PC-9 (cell line): ENCODE data around the gene ELP1. TPM values are rescaled to one million over a fixed set of nuclear protein-coding genes. Genes with fewer than 3 reads are reported as not detected.
"Not testable (repeated sequence)": the region's sequence is repeated elsewhere in the genome, so short reads cannot be mapped to it uniquely, and the experiment has no call there.

Experiments
- BruUV-seq: library from RNA; stranded (reverse); fragments of 400-500 nt; replicated peaks from 2 replicates; lab custom pipeline; 2021; lab: Mats Ljungman, UMichigan
- CTCF ChIA-PET: fragments of 300-600 bp; sonication (Branson Sonifier 250); formaldehyde crosslinking; loops from one replicate; lab custom pipeline; 2022; ENCODE audit warnings: antibody characterized with exemption; lab: Charles Lee
- POLR2A ChIA-PET: fragments of 300-600 bp; sonication (Branson Sonifier 250); formaldehyde crosslinking; loops from one replicate; lab custom pipeline; 2022; ENCODE audit warnings: antibody characterized with exemption; ENCODE audit not compliant: unreplicated experiment; lab: Charles Lee
- DNase-seq, 2 experiments: peaks; one replicate each; pipeline versions ENCODE4 v3.0.0 to v3.0.0-alpha.2; 2015 to 2022; ENCODE audit warnings: mixed read lengths in 1 of 2
- H2AFZ ChIP-seq: fragments of 200-600 bp; sonication (generic); 2 replicates; pipeline ENCODE4 v1.8.1; 2017; ENCODE audit warnings: antibody characterized with exemption
- H3F3A ChIP-seq: fragments of 200-600 bp; sonication (generic); 2 replicates; pipeline ENCODE4 v1.8.1; 2017; ENCODE audit warnings: antibody characterized with exemption, mild to moderate bottlenecking, low read depth; ENCODE audit not compliant: insufficient read depth
- H3K27ac ChIP-seq: fragments of 200-600 bp; sonication (generic); 2 replicates; pipeline ENCODE4 v1.6.1; 2016; ENCODE audit warnings: mixed run types
- H3K27me3 ChIP-seq: fragments of 200-600 bp; sonication (generic); 2 replicates; pipeline ENCODE4 v1.6.1; 2016; ENCODE audit warnings: low read depth, mixed run types; ENCODE audit not compliant: insufficient read depth
- H3K36me3 ChIP-seq: fragments of 200-600 bp; sonication (generic); 2 replicates; pipeline ENCODE4 v1.6.1; 2016; ENCODE audit warnings: low read depth, mixed run types
- H3K4me1 ChIP-seq: fragments of 200-600 bp; sonication (generic); replicated peaks from 2 replicates; pipeline ENCODE4 v1.6.1; 2016; ENCODE audit warnings: mixed run types; ENCODE audit not compliant: insufficient read depth
- H3K4me2 ChIP-seq: fragments of 200-600 bp; sonication (generic); 2 replicates; pipeline ENCODE4 v1.6.1; 2017; ENCODE audit warnings: mixed run types
- H3K4me3 ChIP-seq: fragments of 200-600 bp; sonication (generic); 2 replicates; pipeline ENCODE4 v1.6.1; 2016; ENCODE audit warnings: mixed run types
- H3K79me2 ChIP-seq: fragments of 200-600 bp; sonication (generic); 2 replicates; pipeline ENCODE4 v1.6.1; 2017; ENCODE audit warnings: low read depth, mixed run types
- H3K9me2 ChIP-seq: fragments of 200-600 bp; sonication (generic); 2 replicates; pipeline ENCODE4 v1.8.1; 2017; ENCODE audit warnings: mild to moderate bottlenecking; ENCODE audit not compliant: insufficient read depth
- H3K9me3 ChIP-seq: fragments of 200-600 bp; sonication (generic); 2 replicates; pipeline ENCODE4 v1.8.1; 2016; ENCODE audit warnings: low read depth; ENCODE audit not compliant: insufficient read depth
- H4K20me1 ChIP-seq: fragments of 200-600 bp; sonication (generic); 2 replicates; pipeline ENCODE4 v1.8.1; 2017; ENCODE audit not compliant: insufficient read depth
- EZH2 ChIP-seq: fragments of 200-600 bp; sonication (generic); IDR thresholded peaks from 2 replicates; pipeline ENCODE4 v1.8.0; 2017; ENCODE audit warnings: antibody characterized with exemption, low read depth
- intact Hi-C: fragments of 100-400 bp; cut with micrococcal nuclease; formaldehyde crosslinking; loops from one replicate; pipeline ENCODE4 v1.10.0; 2022; ENCODE audit not compliant: unreplicated experiment
- total RNA-seq: library from RNA; stranded (reverse); gene quantifications from 2 replicates; pipeline ENCODE4 v1.2.3, GENCODE V29; 2021
- TF ChIP-seq, protein P1 (sequence below): fragments of 200-600 bp; sonication (generic); conservative IDR thresholded peaks from 2 replicates; pipeline ENCODE4 v1.6.1; 2017; ENCODE audit warnings: mixed run types, antibody characterized with exemption, mild to moderate bottlenecking, moderate library complexity

Gene ELP1
- total RNA-seq, 1 experiment from 2014 or later: 35.1 TPM

DNA sequence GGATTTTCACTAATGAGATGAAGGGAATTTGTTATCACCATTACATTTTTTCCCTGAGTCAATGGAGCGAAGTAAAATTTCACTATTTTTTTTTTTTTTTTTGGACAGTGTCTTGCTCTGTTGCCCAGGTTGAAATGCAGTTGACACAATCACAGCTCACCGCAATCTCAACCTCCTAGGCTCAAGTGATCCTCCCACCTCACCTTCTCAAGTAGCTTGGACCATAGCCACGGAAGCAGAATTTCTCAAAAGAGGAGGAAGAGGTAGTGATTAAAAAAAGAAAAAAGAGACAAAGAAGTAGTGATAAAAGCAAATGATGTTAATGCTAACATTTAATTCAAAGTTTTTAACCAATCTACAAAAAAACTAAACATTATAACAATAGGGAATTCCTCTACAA, 29.8 kb downstream of the ELP1 start:
- TF ChIP-seq, protein P1, sequence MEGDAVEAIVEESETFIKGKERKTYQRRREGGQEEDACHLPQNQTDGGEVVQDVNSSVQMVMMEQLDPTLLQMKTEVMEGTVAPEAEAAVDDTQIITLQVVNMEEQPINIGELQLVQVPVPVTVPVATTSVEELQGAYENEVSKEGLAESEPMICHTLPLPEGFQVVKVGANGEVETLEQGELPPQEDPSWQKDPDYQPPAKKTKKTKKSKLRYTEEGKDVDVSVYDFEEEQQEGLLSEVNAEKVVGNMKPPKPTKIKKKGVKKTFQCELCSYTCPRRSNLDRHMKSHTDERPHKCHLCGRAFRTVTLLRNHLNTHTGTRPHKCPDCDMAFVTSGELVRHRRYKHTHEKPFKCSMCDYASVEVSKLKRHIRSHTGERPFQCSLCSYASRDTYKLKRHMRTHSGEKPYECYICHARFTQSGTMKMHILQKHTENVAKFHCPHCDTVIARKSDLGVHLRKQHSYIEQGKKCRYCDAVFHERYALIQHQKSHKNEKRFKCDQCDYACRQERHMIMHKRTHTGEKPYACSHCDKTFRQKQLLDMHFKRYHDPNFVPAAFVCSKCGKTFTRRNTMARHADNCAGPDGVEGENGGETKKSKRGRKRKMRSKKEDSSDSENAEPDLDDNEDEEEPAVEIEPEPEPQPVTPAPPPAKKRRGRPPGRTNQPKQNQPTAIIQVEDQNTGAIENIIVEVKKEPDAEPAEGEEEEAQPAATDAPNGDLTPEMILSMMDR: no peak
- no peak for TF ChIP-seq EZH2
- DNase-seq: no peak
- Histone ChIP-seq H3F3A (no peaks in the 10 kb centered on the region), H3K36me3 (peaks cover 26% of the 10 kb centered on the region), H3K27ac (no peak overlapping the region), H3K9me3 (no peaks in the 10 kb centered on the region), H3K9me2 (no peaks in the 10 kb centered on the region), H4K20me1 (no peaks in the 10 kb centered on the region), H3K4me2 (no peak overlapping the region), H3K27me3 (no peaks in the 10 kb centered on the region), H3K79me2 (no peaks in the 10 kb centered on the region), H3K4me1 (no peaks in the 10 kb centered on the region), H3K4me3 (no peak overlapping the region), H2AFZ (no peak overlapping the region)
- ChIA-PET CTCF (no interaction called here), POLR2A (no interaction called here)
- BruUV-seq: no TSS peak
- intact Hi-C loops: no loop called here

DNA sequence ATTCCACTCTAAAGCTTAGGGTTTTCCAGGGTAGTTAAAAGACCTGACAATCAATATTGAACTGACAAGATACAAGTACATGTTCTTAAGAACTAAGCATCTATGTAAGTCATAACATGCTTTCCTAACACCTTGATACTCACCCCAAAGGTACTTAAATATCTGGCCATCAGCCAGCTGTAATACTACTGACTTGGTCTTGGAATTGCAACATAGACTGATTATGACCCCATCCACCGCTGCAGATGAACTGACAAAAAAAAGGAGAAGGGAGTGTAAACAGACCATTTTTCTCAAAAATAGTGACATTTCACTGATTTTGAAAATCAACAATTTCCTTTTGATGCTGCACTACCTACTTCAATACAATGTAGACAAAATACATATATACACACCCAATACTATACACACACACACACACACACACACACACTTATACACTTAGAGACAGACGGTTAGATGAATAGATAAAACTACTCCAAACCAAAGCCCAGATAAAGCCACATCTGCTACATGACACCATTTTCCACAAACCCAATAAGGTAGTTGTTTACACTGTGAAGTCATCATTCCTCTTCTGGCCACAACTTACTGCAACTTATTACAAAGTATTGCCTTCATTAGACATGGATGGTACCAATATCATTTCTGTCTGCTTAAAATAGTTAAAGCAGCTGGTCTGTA, 30.4 kb downstream of the ELP1 start:
- no peaks in the 10 kb centered on the region for H3K9me3 ChIP-seq
- intact Hi-C loops: no loop called here
- no peak overlapping the region for H3K4me3 ChIP-seq
- peaks cover 26% of the 10 kb centered on the region for H3K36me3 ChIP-seq
- H3K4me1 ChIP-seq: no peaks in the 10 kb centered on the region
- no TSS peak for BruUV-seq
- no peaks in the 10 kb centered on the region for H3K9me2 ChIP-seq
- no peaks in the 10 kb centered on the region for H3F3A ChIP-seq
- H2AFZ ChIP-seq: no peak overlapping the region
- no peaks in the 10 kb centered on the region for H3K79me2 ChIP-seq
- ChIA-PET POLR2A (no interaction called here), CTCF (no interaction called here)
- TF ChIP-seq EZH2: no peak
- TF ChIP-seq, protein P1: no peak
- no peak for DNase-seq
- no peaks in the 10 kb centered on the region for H4K20me1 ChIP-seq
- H3K27me3 ChIP-seq: no peaks in the 10 kb centered on the region
- no peak overlapping the region for H3K27ac ChIP-seq
- no peak overlapping the region for H3K4me2 ChIP-seq

DNA sequence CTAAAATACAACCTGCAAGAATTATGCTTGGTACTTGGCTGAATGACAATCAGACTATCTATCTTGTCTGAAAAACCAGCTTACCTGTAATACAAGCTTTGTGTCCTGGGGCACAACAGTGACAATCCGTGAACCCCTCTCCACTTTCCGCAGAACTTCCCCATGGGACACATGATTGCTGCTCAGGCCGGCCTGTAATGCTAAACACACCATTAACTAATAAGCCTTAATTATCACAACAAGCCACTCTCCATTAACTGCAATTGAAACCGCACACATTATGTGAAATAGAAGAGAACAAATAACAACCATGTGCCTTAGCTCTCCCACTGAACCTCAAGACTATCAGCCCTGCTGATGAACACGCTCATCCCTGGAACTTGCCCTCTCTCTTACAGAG, 33.7 kb downstream of the ELP1 start:
- no peak overlapping the region for H3K4me2 ChIP-seq
- H3F3A ChIP-seq: no peaks in the 10 kb centered on the region
- no peak overlapping the region for H3K4me3 ChIP-seq
- H3K4me1 ChIP-seq: no peaks in the 10 kb centered on the region
- ChIA-PET POLR2A (interaction anchor here (0.7 kb wide), 1 partner anchor 12 kb away, joined by 3 read pairs; no protein-coding TSS in a partner anchor), CTCF (interaction anchor here (0.7 kb wide), 1 partner anchor 444 kb away, joined by 3 read pairs; no protein-coding TSS in a partner anchor)
- H4K20me1 ChIP-seq: no peaks in the 10 kb centered on the region
- peaks cover 24% of the 10 kb centered on the region for H3K36me3 ChIP-seq
- no peaks in the 10 kb centered on the region for H3K9me3 ChIP-seq
- no peaks in the 10 kb centered on the region for H3K27me3 ChIP-seq
- BruUV-seq: no TSS peak
- H3K79me2 ChIP-seq: no peaks in the 10 kb centered on the region
- intact Hi-C loops: no loop called here
- H3K9me2 ChIP-seq: no peaks in the 10 kb centered on the region
- TF ChIP-seq EZH2: no peak
- TF ChIP-seq, protein P1: no peak
- H3K27ac ChIP-seq: no peak overlapping the region
- H2AFZ ChIP-seq: no peak overlapping the region
- no peak for DNase-seq

DNA sequence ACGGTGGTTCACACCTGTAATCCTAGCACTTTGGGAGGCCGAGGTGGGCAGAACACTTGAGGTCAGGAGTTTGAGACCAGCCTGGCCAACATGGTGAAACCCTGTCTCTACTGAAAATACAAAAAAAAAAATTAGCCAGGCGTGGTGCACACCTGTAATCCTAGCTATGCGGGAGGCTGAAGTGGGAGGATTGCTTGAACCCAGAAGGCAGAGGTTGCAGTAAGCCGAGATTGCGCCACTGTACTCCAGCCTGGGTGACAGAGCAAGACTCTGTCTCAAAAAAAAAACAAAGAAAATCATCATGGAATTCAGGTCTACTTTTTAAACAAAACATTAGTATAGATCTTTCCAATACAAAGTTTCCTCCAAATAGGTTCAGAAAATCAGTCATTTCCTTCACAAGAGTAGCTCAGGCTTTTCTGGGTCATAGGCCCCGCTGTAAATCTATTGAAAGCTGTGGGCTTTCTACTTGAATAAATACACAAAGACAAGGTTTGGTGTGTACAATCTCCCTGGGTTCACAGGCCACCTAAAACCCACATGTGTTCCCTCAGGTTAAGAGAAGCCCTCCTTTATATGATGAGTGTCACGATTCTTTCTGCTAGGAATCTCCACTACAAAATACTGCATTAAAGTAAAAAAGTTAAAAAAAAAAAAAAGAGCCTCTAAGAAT, 34.8 kb downstream of the ELP1 start:
- intact Hi-C loops, H3K4me2 ChIP-seq, H3K4me3 ChIP-seq, H3K4me1 ChIP-seq, H3K9me3 ChIP-seq, H4K20me1 ChIP-seq, H3K27me3 ChIP-seq, H3K9me2 ChIP-seq, H2AFZ ChIP-seq, H3K79me2 ChIP-seq, BruUV-seq, H3F3A ChIP-seq, POLR2A ChIA-PET, H3K27ac ChIP-seq, DNase-seq: not testable (repeated sequence)
- H3K36me3 ChIP-seq: peaks cover 22% of the 10 kb centered on the region
- CTCF ChIA-PET: interaction anchor here (0.7 kb wide), 1 partner anchor 445 kb away, joined by 3 read pairs; no protein-coding TSS in a partner anchor
